GM18508 (cell line): Measurements from ENCODE around the gene CHCHD6.

Experiments used
- ATAC-seq: cut with Tn5 transposase; IDR thresholded peaks from one replicate; pipeline ENCODE4 v1.9.1; 2021; ENCODE audit warnings: moderate number of reproducible peaks; ENCODE audit not compliant: insufficient read depth, unreplicated experiment

The CHCHD6 gene

DNA sequence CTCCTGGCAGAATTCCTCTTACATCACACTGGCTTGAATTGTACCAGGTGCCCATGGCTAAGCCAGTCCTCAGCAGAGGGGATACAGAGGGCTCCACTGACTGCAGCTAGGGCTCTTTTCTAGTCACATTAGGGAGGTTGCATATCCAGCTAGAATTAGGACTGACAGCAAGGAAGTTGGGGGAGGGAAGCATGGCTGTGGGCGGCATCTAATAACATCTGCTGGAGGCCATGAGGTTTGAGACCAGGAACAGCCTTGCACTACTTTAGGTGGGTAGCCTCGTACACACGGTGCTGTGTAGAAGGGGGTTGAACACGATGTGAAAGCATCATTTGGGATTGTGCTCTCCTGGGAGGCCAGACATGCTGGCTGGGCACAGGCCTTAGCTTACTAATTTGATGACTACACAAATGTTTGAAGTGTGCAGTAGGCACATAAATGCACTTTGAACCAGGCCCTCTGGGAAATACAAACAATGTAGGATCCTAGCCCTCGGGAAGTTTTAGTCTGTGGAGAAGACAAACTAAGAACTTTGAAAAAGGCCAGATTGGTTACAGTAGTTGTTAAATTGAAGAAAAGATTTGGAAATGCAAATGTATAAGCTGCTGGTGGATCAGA is 30.2 kb downstream of the CHCHD6 start:
- ATAC-seq: no peak

DNA sequence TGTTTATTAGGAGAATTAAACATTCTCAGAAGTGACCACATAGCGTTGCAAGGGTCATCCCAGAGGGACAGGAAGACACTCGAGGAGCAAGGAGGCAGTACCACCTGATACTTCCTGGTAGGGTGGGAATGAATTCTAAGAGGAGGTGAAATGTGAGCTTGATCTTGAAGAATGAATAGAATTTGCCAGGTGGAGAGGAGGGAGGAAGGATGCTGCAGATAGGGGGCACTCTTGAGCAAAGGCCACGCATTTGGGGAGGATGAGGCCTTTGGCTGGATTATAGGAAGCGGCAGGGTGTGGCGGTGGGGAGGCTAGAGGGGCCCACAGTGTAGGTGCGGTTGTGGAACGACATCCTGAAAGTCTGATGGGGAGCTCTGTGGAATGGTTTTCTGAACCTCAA is 33.5 kb downstream of the CHCHD6 start:
- no peak for ATAC-seq

DNA sequence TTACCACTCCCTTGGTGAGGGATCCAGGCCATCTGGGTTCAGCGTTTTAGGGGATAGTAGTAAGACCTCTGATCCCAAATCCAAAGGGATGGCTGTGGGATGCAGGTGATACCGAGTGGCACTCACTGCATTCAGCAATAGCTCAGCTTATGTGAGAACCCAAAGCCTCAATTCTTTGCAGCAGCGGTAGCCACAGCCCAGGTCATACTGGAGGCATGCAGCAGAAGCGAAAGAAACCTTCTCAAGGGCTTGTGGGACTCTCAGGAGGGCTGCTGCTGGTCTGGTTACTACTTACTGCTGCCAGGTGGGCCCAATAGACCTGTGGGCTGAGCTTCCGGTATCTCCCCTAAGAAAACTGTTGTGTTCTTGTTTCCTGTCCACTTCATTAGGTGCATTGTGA is 38.0 kb downstream of the CHCHD6 start:
- ATAC-seq: no peak

DNA sequence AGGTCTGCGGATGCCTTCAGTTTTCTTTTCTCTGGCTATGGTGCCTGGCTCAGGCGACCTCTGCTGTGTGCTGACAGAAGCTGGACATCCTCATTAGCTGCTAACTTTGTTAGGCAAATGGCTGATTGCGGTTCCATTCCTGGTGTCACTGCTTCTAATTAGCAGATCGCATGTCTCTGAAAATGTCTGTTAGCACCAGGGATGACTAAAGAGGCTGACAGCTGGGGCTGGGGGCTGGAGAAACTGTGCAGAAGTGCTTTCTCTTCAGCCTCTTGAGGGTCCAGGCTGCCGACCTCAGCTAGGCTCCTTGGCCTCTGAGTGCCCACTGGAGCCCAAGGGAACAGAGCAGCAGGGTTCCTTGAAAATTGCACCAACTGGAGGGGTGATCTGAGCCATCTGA is 39.3 kb downstream of the CHCHD6 start:
- no peak for ATAC-seq

DNA sequence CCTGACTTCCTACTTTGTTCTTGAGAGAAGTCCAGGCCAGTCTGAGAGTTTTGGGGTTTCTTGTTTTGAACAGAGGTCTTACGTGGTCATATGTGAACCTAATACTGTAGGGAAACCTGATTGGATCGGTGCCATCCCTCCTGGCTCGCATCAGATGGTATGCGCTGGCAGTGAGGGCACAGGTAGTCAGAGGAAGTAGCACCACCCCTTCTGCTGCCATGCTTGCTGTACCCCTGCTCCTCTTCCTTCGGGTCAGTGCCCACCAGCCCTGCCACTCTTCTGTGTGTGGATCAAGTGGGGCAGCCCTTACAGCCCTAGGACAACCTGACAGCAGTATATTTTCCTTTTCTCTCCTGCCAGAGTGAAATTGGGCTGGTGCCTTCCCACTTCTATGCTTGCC is 39.7 kb downstream of the CHCHD6 start:
- no peak for ATAC-seq

DNA sequence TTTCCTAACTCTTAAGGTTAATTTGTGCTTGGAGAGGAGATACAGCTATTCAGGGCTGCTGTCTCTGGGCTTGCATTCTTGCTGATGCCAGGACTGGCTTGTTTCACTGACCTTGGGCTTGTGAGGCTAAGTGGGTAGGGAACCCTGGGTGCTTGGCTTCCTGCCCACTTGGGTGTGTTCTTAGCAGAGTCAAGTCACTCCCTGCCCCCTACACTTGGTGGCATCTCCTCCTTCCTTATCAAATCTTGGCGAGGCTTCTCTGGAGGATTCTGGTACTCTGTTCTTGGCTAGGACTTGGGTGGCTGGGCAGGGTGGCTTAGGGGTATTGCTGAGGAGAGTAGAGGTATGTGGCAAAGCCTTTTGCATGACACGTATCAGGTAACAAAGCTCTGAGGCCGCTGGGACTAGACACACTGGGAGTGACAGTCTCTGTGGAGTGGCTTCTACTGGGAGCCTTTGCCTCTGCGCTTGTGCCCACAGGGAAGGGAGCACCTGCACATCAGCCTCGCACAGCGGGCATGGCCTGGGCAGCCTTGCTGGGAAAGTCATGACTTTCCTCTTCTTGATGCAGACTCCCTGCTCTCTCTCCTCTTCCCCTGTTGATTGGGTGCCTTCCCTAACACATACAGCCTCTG is 41.8 kb downstream of the CHCHD6 start:
- ATAC-seq: no peak

DNA sequence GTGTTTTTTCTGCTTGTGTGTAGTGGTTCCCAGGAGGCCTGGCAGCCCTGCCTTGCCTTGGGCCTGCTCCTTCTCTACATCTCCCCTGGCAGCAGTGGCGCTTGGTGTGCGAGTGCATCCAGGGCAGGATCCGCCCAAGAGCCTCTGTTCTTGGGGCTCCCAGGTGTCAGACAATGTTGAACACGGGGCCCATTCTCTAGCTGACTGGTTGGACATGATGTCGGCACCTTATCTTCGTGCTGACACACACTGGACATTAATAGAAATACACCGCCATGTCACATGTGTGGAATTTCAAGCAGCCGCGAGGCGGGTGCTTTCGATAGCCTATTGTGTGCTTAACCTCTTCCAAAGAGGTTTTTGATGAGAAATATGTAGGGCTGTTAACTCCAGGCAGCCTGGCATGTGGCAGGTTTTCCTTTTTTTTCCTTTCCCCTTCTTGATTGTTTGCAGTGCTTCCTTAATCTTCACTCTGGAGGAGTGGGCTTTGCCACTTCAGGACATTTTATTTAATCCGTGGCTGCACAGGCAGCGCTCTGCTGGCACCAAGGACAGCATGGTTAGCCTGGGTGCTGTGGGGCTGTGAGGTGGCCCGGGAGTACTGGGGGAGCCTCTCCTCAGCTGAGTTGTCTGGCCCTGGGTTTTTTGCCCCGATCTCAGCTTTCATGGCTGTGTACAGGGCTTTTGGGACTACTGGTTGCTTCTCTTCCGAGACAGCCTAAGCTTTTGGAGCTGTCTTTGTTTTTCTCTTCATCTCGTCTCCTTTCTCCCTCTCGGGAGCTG is 42.5 kb downstream of the CHCHD6 start:
- no peak for ATAC-seq

DNA sequence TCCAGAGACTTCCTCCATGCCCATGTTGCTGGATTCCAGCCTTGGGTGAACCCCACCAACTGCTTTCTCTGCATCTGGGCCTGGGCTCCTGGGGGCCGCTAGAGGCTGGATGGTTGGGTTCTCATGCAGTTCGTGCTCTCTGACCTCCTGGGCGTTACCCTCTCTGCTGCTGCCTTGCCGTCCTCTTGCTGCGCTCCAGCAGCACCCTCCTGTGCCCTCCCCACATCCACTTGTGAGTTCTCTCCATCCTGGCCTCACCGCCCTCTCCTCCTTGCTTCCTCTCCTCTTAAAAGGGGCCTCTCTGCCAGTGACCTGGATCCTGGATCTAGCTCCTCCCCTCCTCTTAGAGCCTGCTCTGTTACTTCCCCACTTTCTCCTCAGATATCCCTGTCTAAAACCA is 43.7 kb downstream of the CHCHD6 start:
- ATAC-seq: no peak

DNA sequence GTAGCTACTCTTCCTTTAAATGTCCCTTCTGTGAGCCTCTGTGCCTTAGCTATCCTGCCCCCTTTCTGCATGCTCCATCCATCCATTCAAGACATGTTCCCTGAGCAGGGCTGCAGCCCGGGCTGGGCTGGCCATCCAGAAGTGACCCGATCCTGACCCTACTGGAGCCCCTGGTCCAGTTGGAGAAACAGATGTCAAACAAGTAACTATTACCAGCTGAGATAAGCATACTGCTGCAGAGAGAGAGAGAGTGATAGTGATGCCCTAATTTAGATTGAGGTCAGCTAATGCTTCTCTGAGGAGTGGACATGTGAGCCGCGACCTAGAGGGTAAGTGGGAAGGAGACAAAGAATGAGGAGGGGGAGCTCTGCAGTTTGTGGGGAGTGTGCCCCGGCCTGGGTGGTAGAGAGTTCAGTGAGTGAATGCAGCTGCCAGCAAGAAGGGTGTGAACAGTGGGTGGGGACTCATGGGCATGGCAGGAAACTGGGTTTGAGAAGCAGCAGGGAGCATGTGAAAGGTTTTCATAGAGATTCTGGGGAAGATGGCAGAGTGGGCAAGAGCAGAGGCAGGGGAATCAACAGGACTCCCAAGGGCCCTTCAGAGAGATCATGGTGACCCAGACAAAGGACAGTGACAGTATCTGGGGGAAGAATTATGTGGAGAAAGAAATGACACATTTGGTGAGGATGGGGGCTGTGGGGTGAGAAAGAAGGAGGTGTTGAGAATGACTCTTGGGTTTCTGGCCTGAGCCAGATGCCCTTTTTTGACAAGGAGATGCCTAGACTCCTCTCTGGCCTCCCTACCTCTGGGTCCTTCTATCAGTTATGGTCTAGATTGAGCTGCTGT is 44.9 kb downstream of the CHCHD6 start:
- no peak for ATAC-seq

DNA sequence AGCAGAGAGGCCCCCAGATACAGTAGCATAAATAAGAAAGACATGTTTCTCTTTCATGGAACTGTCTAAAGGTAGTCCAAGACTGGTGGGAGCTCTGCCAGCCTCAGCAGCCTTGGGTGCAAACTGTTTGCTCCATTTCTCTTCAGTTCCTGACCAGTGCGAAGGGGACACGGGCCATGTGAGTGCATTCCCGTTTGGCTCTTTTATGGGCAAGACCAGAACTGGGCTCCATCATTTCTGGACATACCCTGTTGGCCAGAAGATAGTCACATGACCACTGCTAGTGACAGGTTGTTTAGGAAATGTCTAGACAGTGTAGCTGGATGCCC is 45.5 kb downstream of the CHCHD6 start:
- no peak for ATAC-seq

DNA sequence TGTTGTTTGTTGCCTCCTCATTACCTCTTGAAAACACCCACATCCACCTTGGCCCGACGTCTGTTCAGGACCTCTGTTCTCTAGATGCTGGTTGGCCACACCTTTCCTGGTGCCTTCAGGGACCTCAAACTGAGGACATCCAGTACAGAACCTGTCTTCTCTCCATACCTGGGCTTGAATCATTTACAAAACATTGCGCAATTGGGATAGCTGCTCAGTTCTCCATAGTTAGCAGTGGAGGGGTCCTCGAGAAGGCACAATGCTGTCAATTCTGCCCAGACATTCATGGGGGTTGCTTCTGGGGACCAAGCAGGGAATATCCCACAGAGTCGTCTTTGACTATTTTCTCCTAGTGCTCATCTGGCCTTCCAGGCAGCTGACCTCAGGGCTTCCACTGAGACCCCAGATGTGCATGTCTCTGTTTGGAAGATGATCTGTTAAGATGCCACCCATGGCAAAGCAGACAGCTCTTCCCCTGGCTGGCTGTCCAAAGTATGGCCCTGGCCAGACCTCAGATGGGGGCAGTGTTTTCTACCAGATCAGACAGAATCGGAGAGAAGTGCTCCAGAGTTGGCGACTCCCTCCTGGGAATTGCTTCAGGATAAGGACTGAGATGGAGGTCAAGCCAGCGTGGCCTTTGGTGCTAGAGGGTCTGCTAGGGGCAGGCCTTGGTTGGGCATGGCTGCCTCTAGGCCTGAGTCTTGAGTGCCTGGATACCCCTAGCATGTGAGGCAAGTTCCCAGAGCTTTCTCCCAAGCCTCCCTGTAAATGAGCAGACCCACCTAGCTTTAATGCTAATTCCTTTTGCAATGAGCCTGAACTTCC is 46.1 kb downstream of the CHCHD6 start:
- no peak for ATAC-seq

DNA sequence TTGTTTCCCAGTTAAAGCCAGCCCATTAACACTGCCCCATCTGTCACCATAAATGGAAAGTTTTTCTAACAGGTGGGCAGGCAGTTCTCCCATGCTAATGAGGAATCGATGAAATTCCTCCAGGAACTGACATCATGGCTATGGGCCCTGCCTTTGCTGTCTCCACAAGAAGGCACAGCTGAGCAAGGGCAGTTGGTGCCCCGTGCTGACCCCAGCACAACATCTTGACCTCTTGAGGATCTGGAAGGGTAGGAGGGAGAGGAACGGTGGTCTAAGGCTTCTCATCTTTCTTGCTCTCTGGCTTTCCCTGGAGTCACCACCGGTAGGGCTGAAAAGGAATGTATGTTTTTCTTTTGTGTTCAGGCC is 46.7 kb downstream of the CHCHD6 start:
- ATAC-seq: no peak

DNA sequence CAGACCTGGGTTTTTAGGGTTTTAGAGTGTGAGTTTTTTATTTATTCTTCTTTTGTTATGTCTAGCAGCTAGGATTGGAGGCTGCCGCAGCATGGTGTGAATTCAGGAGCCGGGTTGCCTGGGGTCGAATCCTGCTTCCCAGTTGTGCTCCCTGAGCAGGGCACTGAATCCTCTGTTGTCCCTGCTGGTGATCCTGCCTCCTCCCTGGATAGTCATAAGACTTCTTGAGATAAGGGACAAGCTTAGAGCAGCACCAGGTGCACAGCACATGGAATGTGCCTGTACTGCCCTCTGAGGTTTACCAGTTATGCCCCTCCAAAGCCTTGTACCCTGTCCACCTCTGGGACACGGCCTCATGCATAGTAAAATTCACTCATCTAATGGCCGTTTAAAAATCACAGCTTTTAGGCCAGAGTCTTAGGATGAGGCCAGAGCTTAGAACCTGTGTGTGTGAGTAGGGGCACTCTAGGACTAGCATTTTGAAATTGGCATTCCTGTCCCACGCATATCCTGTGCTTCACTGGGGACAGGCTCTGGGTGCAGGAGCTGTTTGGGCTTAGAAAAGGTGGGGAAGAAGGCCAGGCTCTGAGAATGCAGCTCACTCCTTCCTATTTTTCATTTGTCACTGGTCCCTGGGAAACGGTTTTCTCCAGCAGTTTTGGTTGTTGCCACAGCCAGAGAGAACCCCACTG is 47.7 kb downstream of the CHCHD6 start:
- ATAC-seq: no peak

DNA sequence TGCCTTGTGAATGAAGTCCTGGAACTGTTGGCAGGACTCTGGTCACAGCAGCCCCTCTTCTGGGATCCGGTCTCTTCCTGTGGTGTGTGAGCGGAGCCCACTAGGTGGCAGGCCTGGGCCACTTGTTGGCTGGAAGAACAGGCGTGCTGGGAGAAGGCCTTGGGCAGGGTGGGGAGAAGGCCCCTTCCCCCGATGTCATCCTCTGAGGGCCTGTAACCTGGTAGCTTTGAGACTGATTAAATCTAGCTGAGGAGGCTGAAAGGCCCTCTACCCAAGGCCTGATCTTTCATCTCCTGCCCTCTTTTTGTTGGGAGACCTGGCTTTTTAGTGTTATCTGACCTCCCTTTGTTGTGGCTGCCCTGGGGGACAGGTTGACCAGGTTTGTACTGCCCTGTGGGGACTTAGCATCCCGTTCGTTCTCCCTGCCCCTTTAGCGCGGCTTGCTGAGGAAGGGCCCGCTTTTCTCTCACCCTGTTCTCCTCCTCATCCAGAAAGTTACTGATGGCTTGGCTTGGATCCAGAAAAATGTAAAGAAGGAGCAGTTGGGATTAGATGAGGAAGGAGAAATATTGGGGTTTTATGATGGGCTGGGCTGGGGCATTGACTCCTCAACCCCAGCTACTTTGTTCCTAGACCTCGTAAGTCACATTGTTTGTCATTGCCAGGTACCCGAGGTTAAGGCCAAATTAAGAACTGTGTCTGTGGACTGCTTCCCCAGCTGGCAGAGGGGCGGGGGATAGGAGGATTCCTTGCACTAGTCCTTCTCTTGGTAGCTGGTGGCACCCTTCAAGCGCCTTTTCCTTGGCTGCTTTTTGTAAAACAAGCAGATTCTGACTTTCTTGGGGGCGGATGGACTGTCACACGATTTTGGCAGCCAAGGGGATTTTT is 48.5 kb downstream of the CHCHD6 start:
- ATAC-seq: no peak

DNA sequence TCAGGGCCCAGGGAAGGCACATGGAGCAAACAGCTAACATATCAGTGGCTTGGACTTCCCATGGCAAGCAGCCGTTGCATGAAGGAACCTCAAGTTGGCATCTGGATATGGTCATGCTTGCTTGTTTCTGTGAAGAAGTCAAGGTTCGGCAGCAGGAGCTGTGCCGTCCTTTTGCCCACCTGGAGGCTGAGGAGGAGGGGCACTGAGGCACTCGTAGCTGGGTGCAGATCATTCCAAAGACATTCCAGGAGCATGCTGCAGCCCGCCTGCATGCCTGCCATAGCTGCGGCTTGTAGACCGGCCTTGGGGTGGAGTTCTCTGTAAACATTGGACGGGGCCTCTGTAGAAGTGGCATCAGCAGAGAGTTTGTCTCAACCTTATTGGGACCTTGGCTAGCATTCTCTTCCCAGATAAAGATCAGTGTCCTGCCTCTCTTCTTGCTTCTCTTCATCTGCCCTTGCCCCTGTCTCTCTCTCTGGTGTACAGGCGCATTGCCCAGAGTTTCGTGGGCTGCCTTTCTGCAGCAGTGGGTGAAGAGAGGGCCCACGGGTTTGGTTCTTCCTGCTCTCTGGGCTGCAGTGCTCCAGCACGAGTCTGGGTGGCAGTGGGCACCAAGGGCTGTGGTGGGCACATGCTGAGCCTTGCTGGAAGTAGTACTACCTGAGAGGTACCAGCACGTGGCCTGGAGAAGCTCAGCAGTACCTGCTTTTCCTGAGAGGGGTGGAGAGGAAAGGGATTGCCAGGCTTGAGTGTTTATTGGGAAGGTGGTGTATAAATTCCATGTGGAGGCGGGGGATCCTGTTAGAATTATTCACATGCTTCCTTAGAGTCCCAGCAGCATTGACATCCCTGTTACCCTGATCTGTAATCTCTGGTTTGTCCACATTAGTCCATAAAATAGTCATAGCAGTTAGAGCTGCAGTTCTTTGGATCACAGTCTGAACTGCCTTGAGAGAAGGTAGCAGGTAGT is 49.4 kb downstream of the CHCHD6 start:
- ATAC-seq: no peak

DNA sequence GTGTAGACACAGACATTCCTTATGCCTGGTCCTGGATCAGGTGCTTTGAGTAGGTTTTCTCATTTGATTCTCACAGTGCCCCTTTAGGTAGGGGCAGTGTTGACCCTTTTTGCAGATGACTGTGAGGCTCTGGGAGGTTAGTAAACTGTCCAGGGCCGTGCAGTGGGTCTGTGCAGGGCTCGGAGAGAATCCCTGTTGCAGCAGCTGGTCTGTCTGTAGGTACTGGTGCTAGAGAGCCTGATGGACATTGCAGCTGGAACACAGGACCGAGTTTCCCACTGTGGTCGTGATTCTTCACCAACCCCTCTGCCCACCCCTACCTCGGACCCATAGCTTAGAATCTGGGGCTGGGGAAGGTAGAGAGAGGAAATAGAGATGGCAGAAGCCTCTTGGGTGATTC is 51.8 kb downstream of the CHCHD6 start:
- no peak for ATAC-seq

DNA sequence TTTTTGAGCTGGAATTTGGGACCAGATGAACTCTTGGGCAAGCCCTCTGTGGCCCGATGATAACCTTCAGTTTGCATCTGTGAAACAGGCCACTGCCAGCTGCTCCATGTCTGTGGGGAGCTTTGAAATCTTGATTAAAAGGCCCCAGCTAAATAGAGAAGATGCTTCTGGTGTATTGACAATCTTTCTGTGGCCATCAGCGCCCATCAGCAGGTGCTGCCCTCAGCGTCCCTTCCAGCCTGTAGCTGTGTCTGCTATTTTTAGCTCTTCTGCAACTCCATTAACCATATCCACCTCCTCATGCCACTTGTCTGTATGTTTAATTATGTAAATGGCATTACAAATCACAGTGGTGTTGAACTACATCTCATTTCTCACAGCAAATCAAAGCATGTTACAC is 54.0 kb downstream of the CHCHD6 start:
- no peak for ATAC-seq

DNA sequence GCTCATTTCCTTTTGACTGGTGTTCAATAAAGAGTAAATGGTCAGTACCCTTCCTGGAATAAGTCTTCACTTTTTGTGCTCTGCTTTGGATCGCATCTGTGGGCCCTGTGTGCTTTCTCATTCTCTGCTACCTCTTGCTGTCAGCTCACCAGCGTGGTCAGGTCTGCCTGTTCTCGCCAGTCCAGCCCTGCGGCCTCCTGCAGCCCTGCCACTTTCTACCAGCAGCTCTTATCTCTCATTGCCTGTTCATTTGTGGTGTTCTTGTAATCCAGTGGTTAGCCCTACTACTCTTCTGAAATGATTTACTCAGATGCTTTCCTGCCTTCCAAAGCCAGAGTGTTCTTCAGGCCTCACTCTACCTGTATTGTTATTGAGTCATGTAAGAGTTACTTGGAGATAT is 54.8 kb downstream of the CHCHD6 start:
- ATAC-seq: no peak
